Testis (tissue), 3 donors: ENCODE results near the gene IFI27L2. TPM values are rescaled to one million over a fixed set of nuclear protein-coding genes. Genes with fewer than 3 reads are reported as not detected.

Experiments used
- DNase-seq: peaks from one replicate; pipeline ENCODE4 v3.0.0-alpha.2; 2019
- H3K27ac ChIP-seq, 2 donors: fragments of 200-600 bp; sonication (generic); one replicate each; pipeline ENCODE4 v1.5.1; 2019
- H3K27me3 ChIP-seq: fragments of 200-600 bp; sonication (generic); one replicate; pipeline ENCODE4 v1.5.1; 2019
- H3K36me3 ChIP-seq: fragments of 200-600 bp; sonication (generic); one replicate; pipeline ENCODE4 v1.5.1; 2017; ENCODE audit warnings: low read depth; ENCODE audit errors: missing control alignments
- H3K4me1 ChIP-seq: fragments of 200-600 bp; sonication (generic); one replicate; pipeline ENCODE4 v1.5.1; 2019
- H3K4me3 ChIP-seq, 2 donors: fragments of 200-600 bp; sonication (generic); one replicate each; pipeline ENCODE4 v1.5.1; 2017 to 2019
- H3K9me3 ChIP-seq: fragments of 200-600 bp; sonication (generic); one replicate; pipeline ENCODE4 v1.5.1; 2017
- POLR2A ChIP-seq: fragments of 450-650 bp; IDR thresholded peaks from one replicate; pipeline ENCODE4 v1.6.1; 2017; ENCODE audit warnings: antibody characterized with exemption, mild to moderate bottlenecking, moderate library complexity
- WGBS, 2 donors: methylation state at CpG; one replicate each; pipeline ENCODE4 v1.1.5; 2018; 5-methylcytosine and 5-hydroxymethylcytosine counted together
- intact Hi-C: fragments of 100-400 bp; cut with DNase I; formaldehyde crosslinking; loops from one replicate; pipeline ENCODE4 v1.15.1; 2023; ENCODE audit warnings: low total_unique reads
- polyA plus RNA-seq: library from polyadenylated mRNA; stranded (reverse); fragments of 350-450 nt; fragmentation: Illumina TruSeq; extraction: RNeasy Lipid Tissue Mini Kit (QIAGEN cat#74804); gene quantifications from one replicate; pipeline ENCODE4 v1.2.3, GENCODE V29; 2014; ENCODE audit warnings: low read depth, low replicate concordance; ENCODE audit not compliant: insufficient read depth
- total RNA-seq, 2 donors: library from RNA; depleted of rRNA; stranded (reverse); fragments of >200 nt; gene quantifications; one replicate each; pipeline ENCODE4 v1.2.3, GENCODE V29; 2016
- TF ChIP-seq, protein P1 (sequence below), 3 experiments: fragments of 450-650 bp in 2 of 3; fragments of 200-600 bp in 1 of 3; sonication (generic) in 1 of 3; IDR thresholded peaks; one replicate each; pipeline ENCODE4 v1.5.1; 2016 to 2019; ENCODE audit warnings: antibody characterized with exemption in 3 of 3, mild to moderate bottlenecking in 2 of 3, moderate library complexity in 1 of 3

IFI27L2 gene
- total and polyA plus RNA-seq, 3 donors from 2014 or later = 71.8 to 187 (median 182) TPM

DNA sequence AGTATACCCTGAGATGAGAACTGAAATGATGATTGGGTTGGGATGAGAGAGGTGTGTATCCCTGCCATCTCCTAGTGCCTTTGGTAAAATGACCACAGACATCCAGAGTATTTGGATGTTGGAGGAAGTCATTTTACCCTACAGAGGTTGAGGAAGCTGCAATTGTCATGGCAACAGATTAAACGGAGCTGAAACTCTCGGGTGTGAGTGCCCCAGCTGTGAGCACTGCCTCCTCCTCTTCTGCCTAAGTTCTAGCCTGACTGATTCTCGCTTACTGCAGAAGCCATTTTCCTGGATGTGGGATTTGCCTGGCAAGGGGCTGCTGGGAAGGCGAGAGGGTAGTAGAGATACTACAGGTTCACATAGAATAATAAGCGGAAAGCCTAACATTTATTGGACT is 34.4 kb upstream of the IFI27L2 start:
- Histone ChIP-seq H3K36me3 (no peaks in the 10 kb centered on the region), H3K27me3 (no peaks in the 10 kb centered on the region), H3K9me3 (no peaks in the 10 kb centered on the region), H3K4me1 (peaks cover 27% of the 10 kb centered on the region), H3K4me3 (no peak overlapping the region), H3K27ac (no peak overlapping the region)
- intact Hi-C loops = no loop called here
- DNase-seq = no peak
- TF ChIP-seq, protein P1, sequence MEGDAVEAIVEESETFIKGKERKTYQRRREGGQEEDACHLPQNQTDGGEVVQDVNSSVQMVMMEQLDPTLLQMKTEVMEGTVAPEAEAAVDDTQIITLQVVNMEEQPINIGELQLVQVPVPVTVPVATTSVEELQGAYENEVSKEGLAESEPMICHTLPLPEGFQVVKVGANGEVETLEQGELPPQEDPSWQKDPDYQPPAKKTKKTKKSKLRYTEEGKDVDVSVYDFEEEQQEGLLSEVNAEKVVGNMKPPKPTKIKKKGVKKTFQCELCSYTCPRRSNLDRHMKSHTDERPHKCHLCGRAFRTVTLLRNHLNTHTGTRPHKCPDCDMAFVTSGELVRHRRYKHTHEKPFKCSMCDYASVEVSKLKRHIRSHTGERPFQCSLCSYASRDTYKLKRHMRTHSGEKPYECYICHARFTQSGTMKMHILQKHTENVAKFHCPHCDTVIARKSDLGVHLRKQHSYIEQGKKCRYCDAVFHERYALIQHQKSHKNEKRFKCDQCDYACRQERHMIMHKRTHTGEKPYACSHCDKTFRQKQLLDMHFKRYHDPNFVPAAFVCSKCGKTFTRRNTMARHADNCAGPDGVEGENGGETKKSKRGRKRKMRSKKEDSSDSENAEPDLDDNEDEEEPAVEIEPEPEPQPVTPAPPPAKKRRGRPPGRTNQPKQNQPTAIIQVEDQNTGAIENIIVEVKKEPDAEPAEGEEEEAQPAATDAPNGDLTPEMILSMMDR (IDR thresholded peaks at IDR 0.05) = no peak
- no peak for TF ChIP-seq POLR2A
- WGBS, 2 donors = 78 to 80% methylated on average over 5 of the region's 5 CpGs

DNA sequence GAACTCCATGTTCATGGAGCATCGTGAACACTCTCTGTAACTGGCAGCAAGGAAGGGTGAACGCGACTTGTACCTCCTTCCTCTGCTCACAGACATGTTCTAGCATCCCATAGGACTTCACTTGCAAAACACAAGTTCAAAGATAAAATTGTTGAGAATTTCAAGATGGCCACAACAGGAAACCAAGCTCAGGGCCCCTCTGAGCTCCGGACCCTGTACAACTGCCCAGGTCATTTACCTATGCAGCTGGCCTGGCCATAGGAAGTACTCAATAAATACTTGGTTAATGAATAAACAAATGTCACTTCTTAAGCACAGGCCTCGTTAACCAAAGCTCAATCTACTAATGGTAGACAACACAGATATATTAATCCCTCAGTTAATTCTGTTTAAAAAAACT is 33.1 kb upstream of the IFI27L2 start:
- H3K4me1 ChIP-seq = peaks cover 27% of the 10 kb centered on the region
- H3K36me3 ChIP-seq = no peaks in the 10 kb centered on the region
- intact Hi-C loops = no loop called here
- H3K27ac ChIP-seq = peak overlapping the region; percentile 4 to 67
- H3K9me3 ChIP-seq = no peaks in the 10 kb centered on the region
- WGBS, 2 donors = 66 to 74% methylated on average over 5 of the region's 5 CpGs
- H3K4me3 ChIP-seq = no peak overlapping the region
- no peaks in the 10 kb centered on the region for H3K27me3 ChIP-seq
- TF ChIP-seq, protein P1 (IDR thresholded peaks at IDR 0.05) = no peak
- TF ChIP-seq POLR2A = no peak
- DNase-seq = no peak

DNA sequence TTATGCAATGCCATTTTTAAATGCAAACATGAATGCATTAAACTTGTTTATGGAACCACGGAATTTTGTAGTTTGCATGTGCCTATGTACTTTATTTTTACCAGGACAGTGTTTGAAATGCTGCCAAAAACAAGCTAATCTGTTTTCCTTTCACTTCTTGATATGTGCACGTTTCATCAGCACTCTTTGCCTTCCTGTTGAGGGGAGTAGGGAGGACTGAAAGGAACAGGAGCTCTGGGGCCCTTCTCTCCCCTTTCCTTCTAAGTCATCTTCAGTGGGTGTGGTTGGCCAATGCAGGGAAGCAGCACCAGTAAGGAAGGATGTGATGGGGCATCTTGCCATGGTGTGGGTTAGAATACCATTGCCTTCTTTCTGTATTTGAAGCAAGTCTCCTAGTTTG is 32.6 kb upstream of the IFI27L2 start:
- no peaks in the 10 kb centered on the region for H3K36me3 ChIP-seq
- peaks cover 27% of the 10 kb centered on the region for H3K4me1 ChIP-seq
- no peaks in the 10 kb centered on the region for H3K27me3 ChIP-seq
- H3K9me3 ChIP-seq = no peaks in the 10 kb centered on the region
- intact Hi-C loops = no loop called here
- no peak for DNase-seq
- no peak overlapping the region for H3K4me3 ChIP-seq
- WGBS, 2 donors = 24 to 29% methylated on average over 2 of the region's 2 CpGs
- TF ChIP-seq POLR2A = no peak
- TF ChIP-seq, protein P1 (IDR thresholded peaks at IDR 0.05) = no peak
- peak overlapping the region; percentile 4 to 67 for H3K27ac ChIP-seq

DNA sequence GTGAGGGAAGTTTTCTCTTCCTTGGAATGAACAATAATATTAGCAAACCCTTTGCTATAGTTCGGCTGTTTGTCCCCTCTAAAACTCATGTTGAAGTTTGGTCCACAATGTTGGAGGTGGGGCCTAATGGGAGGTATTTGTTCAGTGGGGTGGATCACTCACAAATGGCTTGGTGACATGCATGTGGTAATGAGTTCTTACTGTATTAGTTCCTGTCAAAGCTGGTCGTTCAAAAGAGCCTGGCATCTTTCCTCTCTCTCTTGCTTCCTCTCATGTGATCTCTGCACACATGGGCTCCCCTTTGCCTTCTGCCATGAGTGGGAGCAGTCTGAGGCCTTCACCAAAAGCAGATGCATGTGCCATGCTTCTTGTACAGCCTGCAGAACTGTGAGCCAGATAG is 31.7 kb upstream of the IFI27L2 start:
- Histone ChIP-seq H3K27ac (peak overlapping the region; percentile 5 to 48), H3K27me3 (no peaks in the 10 kb centered on the region), H3K4me1 (peaks cover 27% of the 10 kb centered on the region), H3K4me3 (no peak overlapping the region), H3K9me3 (no peaks in the 10 kb centered on the region), H3K36me3 (no peaks in the 10 kb centered on the region)
- WGBS, 2 donors = 51 to 52% methylated on average over 2 of the region's 2 CpGs
- intact Hi-C loops = no loop called here
- DNase-seq = no peak
- TF ChIP-seq POLR2A = no peak
- TF ChIP-seq, protein P1 (IDR thresholded peaks at IDR 0.05) = no peak

DNA sequence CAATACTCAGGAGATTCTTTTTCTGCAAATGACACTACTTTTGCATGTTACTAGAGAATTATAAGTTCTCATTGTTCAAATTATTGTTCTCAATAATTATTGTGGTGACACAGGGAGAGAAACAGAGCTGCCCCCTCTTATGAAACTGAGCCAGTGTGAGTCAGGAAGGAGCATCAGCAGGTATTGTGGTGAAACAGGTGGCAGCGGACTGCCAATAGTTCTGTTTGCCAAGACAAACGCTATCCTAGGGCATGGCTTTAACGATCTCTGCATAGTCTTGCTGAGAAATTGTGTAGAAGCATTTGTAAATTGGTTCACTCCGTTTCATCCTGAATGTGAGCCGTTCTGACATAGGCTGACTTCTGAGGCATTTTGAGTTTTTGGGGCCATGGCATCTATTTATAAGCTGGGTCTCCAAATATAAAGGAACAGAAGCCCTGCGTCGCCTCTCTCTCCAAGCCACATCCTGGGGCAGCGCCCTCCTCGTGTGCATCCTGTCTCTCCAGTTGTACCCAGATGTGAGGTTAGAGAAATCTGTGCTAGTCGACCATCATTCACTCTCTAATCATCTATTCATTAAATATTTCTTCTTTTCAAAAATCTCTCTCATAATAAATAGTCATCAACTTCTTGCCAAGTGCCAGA is 29.0 kb upstream of the IFI27L2 start:
- intact Hi-C loops = no loop called here
- no peaks in the 10 kb centered on the region for H3K9me3 ChIP-seq
- H3K4me1 ChIP-seq = peaks cover 22% of the 10 kb centered on the region
- H3K27ac ChIP-seq = no peak overlapping the region
- H3K36me3 ChIP-seq = no peaks in the 10 kb centered on the region
- no peak overlapping the region for H3K4me3 ChIP-seq
- DNase-seq = no peak
- H3K27me3 ChIP-seq = no peaks in the 10 kb centered on the region
- TF ChIP-seq, protein P1 (IDR thresholded peaks at IDR 0.05) = no peak
- TF ChIP-seq POLR2A = no peak
- WGBS, 2 donors = 76 to 77% methylated on average over 10 of the region's 10 CpGs
